Fibroblast of lung (primary cell): ENCODE data around the gene MAST2.
"Not testable (repeated sequence)": the region's sequence is repeated elsewhere in the genome, so short reads cannot be mapped to it uniquely, and the experiment has no call there.

ENCODE experiments used
- EZH2 ChIP-seq: IDR thresholded peaks from 2 replicates; pipeline ENCODE4 v1.5.1; 2012; ENCODE audit warnings: low read length, control low read depth, mild to moderate bottlenecking; ENCODE audit errors: missing control alignments
- TF ChIP-seq, protein P1 (sequence below), 2 donors: IDR thresholded peaks in 1 of 2; conservative IDR thresholded peaks in 1 of 2; 1 replicate in 1 of 2; 2 replicates in 1 of 2; pipeline ENCODE4 v1.5.1; 2011 to 2012; ENCODE audit warnings: low read length in 2 of 2, control low read depth in 1 of 2, inconsistent platforms in 1 of 2, low read depth in 1 of 2, mild to moderate bottlenecking in 1 of 2

DNA sequence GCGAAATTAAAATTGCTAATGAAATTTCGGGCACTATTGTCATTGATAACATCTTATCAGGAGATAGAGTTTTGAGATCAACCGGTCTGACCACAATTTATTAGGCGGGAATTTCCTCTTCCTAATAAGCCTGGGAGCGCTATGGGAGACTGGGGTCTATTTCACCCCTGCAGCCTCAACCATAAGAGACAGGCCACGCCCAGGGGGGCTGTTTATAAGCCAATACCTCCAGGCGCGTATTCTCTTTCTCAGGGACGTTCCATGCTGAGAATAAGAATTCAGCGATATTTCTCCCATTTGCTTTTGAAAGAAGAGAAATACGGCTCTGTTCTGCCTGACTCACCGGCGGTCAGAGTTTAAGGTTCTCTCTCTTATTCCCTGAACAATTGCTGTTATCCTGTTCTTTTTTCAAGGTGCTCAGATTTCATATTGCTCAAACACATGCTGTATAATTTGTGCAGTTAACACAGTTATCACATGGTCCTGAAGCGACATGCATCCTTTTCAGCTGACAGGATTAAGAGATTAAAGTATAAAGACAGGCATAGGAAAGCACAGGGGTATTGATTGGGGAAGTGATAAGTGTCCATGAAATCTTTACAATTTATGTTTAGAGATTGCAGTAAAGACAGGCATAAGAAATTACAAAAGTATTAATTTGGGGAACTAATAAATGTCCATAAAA lies 124.0 kb downstream of the MAST2 start:
- TF ChIP-seq, protein P1, sequence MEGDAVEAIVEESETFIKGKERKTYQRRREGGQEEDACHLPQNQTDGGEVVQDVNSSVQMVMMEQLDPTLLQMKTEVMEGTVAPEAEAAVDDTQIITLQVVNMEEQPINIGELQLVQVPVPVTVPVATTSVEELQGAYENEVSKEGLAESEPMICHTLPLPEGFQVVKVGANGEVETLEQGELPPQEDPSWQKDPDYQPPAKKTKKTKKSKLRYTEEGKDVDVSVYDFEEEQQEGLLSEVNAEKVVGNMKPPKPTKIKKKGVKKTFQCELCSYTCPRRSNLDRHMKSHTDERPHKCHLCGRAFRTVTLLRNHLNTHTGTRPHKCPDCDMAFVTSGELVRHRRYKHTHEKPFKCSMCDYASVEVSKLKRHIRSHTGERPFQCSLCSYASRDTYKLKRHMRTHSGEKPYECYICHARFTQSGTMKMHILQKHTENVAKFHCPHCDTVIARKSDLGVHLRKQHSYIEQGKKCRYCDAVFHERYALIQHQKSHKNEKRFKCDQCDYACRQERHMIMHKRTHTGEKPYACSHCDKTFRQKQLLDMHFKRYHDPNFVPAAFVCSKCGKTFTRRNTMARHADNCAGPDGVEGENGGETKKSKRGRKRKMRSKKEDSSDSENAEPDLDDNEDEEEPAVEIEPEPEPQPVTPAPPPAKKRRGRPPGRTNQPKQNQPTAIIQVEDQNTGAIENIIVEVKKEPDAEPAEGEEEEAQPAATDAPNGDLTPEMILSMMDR (conservative IDR thresholded peaks at IDR 0.05 in 1 of 2, IDR thresholded peaks at IDR 0.05 in 1 of 2; ENCODE audit: low read depth in 1 of 2, low read length in 2 of 2): not testable (repeated sequence)
- TF ChIP-seq EZH2: not testable (repeated sequence)
